ENCODE results near the gene PGRMC1. TPM values are rescaled to one million over a fixed set of nuclear protein-coding genes. Genes with fewer than 3 reads are reported as not detected.
"Not testable (repeated sequence)": the region's sequence is repeated elsewhere in the genome, so short reads cannot be mapped to it uniquely, and the experiment has no call there.

Gene PGRMC1
- polyA plus RNA-seq, 1 of the 3 experiments (the other 2 are of a cell fraction): 65.3 TPM

DNA sequence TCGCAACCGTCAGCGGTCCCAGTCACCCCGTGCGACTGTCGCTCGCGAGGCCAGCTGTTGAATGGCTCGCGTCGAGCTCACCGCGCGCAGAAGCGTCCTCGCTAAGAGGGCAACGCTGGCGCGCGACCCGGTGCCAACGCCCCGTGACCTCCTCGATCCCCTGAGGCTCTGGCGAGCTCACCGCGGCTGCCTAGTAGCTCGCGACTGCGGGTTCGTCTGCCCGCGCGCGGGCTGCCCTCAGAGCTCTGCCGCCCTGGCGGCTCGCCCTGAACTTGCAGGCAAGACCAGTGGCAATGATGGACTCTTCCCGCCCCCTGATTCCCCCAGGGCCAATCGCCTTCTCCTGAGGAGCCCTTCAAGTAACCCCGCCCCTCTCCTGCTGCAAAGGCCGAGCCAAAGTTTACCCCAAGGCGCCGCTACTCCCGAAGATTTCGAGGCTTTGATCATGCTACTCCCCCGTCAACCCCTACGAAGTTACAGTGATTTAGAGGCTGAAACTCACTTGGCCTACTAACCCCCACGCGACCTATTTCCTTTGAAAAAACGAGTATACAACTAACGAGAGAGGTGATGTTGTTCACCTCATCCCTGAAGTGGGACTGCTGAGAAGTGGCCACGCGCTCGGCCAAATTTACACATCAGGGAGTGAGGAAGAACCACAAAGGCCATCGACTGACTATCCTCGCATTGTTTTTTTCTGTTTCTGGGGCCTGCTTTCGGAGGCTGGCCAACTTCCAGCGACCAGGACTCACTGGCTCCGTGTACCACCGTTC is 37.5 kb downstream of the PGRMC1 start:
- no peaks in the 10 kb centered on the region for H4K20me1 ChIP-seq (ENCODE audit: insufficient read depth)
- TF ChIP-seq, protein P1, sequence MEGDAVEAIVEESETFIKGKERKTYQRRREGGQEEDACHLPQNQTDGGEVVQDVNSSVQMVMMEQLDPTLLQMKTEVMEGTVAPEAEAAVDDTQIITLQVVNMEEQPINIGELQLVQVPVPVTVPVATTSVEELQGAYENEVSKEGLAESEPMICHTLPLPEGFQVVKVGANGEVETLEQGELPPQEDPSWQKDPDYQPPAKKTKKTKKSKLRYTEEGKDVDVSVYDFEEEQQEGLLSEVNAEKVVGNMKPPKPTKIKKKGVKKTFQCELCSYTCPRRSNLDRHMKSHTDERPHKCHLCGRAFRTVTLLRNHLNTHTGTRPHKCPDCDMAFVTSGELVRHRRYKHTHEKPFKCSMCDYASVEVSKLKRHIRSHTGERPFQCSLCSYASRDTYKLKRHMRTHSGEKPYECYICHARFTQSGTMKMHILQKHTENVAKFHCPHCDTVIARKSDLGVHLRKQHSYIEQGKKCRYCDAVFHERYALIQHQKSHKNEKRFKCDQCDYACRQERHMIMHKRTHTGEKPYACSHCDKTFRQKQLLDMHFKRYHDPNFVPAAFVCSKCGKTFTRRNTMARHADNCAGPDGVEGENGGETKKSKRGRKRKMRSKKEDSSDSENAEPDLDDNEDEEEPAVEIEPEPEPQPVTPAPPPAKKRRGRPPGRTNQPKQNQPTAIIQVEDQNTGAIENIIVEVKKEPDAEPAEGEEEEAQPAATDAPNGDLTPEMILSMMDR (IDR thresholded peaks at IDR 0.05): peak; percentile 14; the same call in 1 of the 2 replicates
- TF ChIP-seq, protein P2, sequence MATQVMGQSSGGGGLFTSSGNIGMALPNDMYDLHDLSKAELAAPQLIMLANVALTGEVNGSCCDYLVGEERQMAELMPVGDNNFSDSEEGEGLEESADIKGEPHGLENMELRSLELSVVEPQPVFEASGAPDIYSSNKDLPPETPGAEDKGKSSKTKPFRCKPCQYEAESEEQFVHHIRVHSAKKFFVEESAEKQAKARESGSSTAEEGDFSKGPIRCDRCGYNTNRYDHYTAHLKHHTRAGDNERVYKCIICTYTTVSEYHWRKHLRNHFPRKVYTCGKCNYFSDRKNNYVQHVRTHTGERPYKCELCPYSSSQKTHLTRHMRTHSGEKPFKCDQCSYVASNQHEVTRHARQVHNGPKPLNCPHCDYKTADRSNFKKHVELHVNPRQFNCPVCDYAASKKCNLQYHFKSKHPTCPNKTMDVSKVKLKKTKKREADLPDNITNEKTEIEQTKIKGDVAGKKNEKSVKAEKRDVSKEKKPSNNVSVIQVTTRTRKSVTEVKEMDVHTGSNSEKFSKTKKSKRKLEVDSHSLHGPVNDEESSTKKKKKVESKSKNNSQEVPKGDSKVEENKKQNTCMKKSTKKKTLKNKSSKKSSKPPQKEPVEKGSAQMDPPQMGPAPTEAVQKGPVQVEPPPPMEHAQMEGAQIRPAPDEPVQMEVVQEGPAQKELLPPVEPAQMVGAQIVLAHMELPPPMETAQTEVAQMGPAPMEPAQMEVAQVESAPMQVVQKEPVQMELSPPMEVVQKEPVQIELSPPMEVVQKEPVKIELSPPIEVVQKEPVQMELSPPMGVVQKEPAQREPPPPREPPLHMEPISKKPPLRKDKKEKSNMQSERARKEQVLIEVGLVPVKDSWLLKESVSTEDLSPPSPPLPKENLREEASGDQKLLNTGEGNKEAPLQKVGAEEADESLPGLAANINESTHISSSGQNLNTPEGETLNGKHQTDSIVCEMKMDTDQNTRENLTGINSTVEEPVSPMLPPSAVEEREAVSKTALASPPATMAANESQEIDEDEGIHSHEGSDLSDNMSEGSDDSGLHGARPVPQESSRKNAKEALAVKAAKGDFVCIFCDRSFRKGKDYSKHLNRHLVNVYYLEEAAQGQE (IDR thresholded peaks at IDR 0.05; ENCODE audit: low read depth, low read length): no peak
- TF ChIP-seq GABPA (IDR thresholded peaks at IDR 0.05; ENCODE audit: low read depth): no peak
- TF ChIP-seq RFX5 (IDR thresholded peaks at IDR 0.05; ENCODE audit: low read length): no peak
- DNase-seq: peak; percentile 27
- no peaks in the 10 kb centered on the region for H3K36me3 ChIP-seq (replicated peaks in 1 of 2; ENCODE audit: control insufficient read depth in 1 of 2, insufficient read depth in 2 of 2, low read length in 1 of 2)
- no peak overlapping the region for H3K27ac ChIP-seq (ENCODE audit: low read depth in 2 of 2, low read length in 1 of 2)
- H3K4me3 ChIP-seq (ENCODE audit: low read depth in 2 of 2, low read length in 1 of 2): no peak overlapping the region; a peak in 1 of 4 replicates
- no peaks in the 10 kb centered on the region for H3K9me2 ChIP-seq
- no peak overlapping the region for H3K9ac ChIP-seq
- peaks cover 31% of the 10 kb centered on the region; the same call in 1 of the 2 replicates for H3K27me3 ChIP-seq (ENCODE audit: insufficient read depth)
- H2AFZ ChIP-seq (ENCODE audit: low read depth): no peak overlapping the region
- ChIA-PET POLR2A (no interaction called here), CTCF (no interaction called here)
- H3K79me2 ChIP-seq (ENCODE audit: insufficient read depth): no peaks in the 10 kb centered on the region
- 66% methylated on average over 54 of the region's 61 CpGs for WGBS (ENCODE audit: low lambda C conversion rate)
- no peaks in the 10 kb centered on the region for H3F3A ChIP-seq (replicated peaks; ENCODE audit: insufficient read depth)
- no peak overlapping the region for H3K4me2 ChIP-seq
- no peaks in the 10 kb centered on the region for H3K4me1 ChIP-seq (ENCODE audit: control insufficient read depth in 1 of 2, insufficient read depth in 2 of 2, low read depth in 1 of 2, low read length in 1 of 2)
- H3K9me3 ChIP-seq: no peaks in the 10 kb centered on the region

DNA sequence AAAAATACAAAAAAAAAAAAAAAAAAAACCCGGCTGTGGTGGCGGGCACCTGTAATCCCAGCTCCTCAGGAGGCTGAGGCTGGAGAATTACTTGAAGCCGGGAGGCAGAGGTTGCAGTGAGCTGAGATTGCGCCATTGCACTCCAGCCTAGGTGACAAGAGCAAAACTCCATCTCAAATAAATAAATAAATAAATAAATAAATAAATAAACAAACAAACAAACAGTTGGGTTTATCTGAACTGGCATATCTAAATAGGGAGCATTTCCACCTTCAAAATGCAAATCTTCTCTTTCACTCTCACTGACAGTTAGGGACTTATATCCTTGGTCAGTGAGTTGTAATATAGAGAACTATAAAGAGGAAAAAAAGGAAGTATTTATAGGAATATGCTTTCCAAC is 46.3 kb downstream of the PGRMC1 start:
- H3K9me3 ChIP-seq; POLR2A ChIA-PET; H3K27ac ChIP-seq (ENCODE audit: low read depth in 2 of 2, low read length in 1 of 2); DNase-seq; H3K4me3 ChIP-seq (ENCODE audit: low read depth in 2 of 2, low read length in 1 of 2); H3F3A ChIP-seq (replicated peaks; ENCODE audit: insufficient read depth); CTCF ChIA-PET; H3K4me2 ChIP-seq; H3K9ac ChIP-seq; H3K9me2 ChIP-seq; H3K36me3 ChIP-seq (replicated peaks in 1 of 2; ENCODE audit: control insufficient read depth in 1 of 2, insufficient read depth in 2 of 2, low read length in 1 of 2); H4K20me1 ChIP-seq (ENCODE audit: insufficient read depth); H2AFZ ChIP-seq (ENCODE audit: low read depth); H3K79me2 ChIP-seq (ENCODE audit: insufficient read depth); H3K4me1 ChIP-seq (ENCODE audit: control insufficient read depth in 1 of 2, insufficient read depth in 2 of 2, low read depth in 1 of 2, low read length in 1 of 2): not testable (repeated sequence)
- 32% methylated on average over 4 of the region's 4 CpGs for WGBS (ENCODE audit: low lambda C conversion rate)
- H3K27me3 ChIP-seq (ENCODE audit: insufficient read depth): peaks cover 31% of the 10 kb centered on the region; the same call in 1 of the 2 replicates
